Fibroblast of mammary gland (primary cell): Measurements from ENCODE around the gene DAPK1.

Experiments
- DNase-seq: peaks from one replicate; pipeline ENCODE4 v3.0.0-alpha.2; 2010; ENCODE audit warnings: low read depth
- H3K4me3 ChIP-seq: 2 replicates; pipeline ENCODE4 v1.5.1; 2011; ENCODE audit warnings: low read depth, mild to moderate bottlenecking, low read length, moderate library complexity; ENCODE audit not compliant: control insufficient read depth
- TF ChIP-seq, protein P1 (sequence below): conservative IDR thresholded peaks from 2 replicates; pipeline ENCODE4 v1.5.1; 2011; ENCODE audit warnings: low read depth, low read length, inconsistent platforms; ENCODE audit not compliant: control insufficient read depth, insufficient read depth

Gene DAPK1

DNA sequence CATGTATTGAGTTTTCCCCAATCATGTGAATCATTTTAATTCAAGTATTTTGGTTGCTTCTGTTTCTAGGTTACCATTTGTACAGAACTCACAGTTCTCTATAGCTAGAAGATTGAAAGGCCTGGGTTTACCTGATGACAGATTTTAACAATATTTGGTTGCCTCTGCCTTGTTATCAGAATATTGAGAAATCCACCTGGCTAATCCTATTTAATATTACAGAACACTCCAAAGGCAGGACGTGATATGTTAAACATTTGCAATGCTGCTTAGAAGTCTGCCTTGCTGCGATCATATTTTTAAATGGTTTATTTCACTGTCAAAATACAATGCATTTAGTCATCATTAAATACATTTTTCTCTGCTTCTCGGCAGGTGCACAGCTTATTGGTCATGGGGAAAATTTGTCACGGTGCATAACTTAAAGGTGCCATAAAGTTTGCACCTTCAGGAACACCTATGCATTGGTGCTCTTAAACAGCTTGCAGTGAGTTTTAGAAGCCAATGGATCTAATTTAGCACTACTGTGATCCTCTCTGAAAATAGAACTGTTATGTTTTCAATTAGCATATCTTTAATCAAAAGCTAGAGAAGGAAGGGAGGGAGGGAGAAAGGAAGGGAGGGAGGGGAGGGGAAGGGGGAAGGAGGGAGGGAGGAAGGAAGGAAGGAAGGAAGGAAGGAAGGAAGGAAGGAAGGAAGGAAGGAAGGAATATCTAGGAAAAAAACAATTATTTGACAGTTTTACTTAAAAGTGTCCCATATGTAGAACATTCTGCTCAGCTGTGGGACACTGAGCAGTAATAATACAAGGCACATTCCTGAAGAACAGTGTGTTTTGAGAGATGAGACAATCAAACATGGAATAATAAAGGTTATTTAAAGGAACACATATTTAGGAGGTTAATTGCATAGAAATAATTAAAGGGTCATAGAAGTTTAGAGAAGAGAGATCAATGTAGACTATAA, 15.5 kb upstream of the DAPK1 start:
- no peak overlapping the region for H3K4me3 ChIP-seq
- DNase-seq = no peak
- TF ChIP-seq, protein P1, sequence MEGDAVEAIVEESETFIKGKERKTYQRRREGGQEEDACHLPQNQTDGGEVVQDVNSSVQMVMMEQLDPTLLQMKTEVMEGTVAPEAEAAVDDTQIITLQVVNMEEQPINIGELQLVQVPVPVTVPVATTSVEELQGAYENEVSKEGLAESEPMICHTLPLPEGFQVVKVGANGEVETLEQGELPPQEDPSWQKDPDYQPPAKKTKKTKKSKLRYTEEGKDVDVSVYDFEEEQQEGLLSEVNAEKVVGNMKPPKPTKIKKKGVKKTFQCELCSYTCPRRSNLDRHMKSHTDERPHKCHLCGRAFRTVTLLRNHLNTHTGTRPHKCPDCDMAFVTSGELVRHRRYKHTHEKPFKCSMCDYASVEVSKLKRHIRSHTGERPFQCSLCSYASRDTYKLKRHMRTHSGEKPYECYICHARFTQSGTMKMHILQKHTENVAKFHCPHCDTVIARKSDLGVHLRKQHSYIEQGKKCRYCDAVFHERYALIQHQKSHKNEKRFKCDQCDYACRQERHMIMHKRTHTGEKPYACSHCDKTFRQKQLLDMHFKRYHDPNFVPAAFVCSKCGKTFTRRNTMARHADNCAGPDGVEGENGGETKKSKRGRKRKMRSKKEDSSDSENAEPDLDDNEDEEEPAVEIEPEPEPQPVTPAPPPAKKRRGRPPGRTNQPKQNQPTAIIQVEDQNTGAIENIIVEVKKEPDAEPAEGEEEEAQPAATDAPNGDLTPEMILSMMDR = no peak

DNA sequence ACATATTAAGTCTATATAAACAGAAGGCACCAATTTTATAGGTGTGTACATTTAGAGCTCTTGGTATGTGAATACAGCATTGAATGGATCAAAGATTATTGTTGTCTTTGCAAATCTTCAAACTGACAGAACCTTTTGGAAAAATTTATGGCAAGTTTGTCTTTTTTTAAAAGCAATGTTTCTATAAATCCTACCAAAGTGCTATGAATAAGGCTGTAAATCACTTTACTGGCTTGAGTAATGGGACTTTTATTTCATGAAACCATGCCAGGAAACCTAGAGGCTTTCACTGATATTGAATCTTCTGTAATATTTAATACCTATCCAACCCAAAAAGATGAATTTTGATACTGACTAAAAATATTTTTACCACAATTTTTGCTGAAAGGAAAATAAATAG, 7.4 kb upstream of the DAPK1 start:
- TF ChIP-seq, protein P1 = no peak
- H3K4me3 ChIP-seq = no peak overlapping the region
- DNase-seq = no peak

DNA sequence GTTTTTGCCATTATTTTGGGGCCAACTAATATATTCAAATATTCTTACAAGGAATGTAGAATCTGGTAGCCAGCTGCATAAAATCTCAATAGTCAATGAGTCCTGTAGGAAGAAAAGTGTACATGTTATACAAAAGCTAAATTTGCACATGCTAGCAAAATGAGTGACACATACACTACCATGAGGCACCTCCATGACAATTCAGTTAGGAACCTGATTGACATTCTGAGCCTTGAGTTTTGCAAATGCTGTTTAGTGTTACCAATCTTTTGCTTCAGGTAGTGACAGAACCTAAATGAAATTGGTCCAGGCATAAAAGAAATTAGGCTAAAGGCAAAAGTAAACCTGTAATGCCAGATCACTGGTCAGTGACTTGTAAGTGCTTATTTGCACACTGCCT, 6.8 kb upstream of the DAPK1 start:
- TF ChIP-seq, protein P1 = no peak
- no peak overlapping the region for H3K4me3 ChIP-seq
- no peak for DNase-seq

DNA sequence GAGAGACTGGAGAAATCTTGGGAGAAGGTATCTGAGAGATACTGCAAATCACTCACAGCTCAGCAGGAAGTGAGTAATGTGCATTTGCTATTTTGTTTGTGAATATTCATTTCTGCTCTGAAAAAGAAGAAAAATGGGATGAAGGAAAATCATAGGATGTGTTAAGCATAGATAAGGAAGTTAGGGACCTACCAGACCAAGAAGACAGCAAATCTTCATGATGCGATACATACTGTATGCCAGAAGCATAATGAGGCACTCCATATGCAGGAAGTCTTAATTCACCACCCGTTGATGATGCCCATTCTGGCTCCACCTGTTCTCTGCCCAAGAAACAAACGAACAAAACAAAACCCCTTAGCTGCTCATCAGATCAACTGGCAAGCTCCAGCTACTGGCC, 6.1 kb upstream of the DAPK1 start:
- DNase-seq = no peak
- TF ChIP-seq, protein P1 = no peak
- no peak overlapping the region for H3K4me3 ChIP-seq

DNA sequence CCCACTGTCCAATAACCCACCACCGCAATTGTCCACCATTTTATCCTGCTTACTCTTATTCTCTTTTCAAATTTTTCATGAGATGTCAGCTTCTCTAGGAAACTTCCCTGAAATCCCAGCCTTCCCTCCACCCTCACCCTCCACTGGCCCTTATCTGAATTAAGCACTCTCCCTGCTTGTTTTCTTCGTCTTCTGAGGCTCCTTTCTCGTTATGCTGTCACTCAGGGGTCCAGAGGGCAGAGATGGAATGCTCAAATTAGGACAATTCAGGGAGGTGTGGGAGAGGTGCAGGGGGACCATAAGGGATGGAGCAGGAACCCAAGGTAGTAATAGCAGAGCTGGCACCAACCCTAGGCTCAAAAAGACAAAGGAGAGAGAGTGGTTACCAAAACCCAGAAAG, 5.0 kb upstream of the DAPK1 start:
- H3K4me3 ChIP-seq = no peak overlapping the region
- TF ChIP-seq, protein P1 = no peak
- DNase-seq = no peak

DNA sequence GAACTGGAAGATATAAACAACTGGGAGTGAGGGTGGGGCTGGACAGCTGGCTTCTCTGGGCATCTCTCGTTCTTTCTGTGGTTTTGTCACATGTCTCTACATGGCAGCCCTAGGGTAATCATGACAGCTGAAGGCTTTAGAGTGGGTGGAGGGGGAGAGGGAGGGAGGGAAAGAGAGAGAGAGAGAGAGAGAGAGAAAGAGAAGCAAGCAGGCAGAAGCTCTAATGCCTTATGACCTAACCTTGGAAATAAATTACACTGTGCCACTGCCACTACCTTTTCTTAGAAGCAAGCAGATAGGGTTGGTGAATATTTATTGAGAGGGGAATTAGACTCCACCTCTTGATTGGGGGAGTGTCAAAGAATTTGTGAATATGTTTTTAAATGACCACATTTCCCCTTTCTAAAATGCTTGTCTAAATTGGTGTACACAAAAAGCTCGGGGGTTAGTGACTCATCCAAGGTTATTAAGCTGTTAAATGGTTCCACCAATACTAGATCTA, 2.6 kb upstream of the DAPK1 start:
- TF ChIP-seq, protein P1 = no peak
- no peak overlapping the region for H3K4me3 ChIP-seq
- DNase-seq = peak; percentile 26
